GM12892 (cell line): ENCODE data around the gene HECTD4.

ENCODE experiments used
- POLR2A ChIP-seq: IDR thresholded peaks from 2 replicates; pipeline ENCODE4 v1.6.1; 2011; ENCODE audit warnings: low read depth, low read length, control low read depth
- POLR2AphosphoS5 ChIP-seq: IDR thresholded peaks from 2 replicates; pipeline ENCODE4 v1.6.1; 2011; ENCODE audit warnings: low read depth, low read length, control low read depth

GRCh38 chr12:112194601-112195247 is 187.5 kb downstream of the HECTD4 start:
- TF ChIP-seq POLR2A (no peak), POLR2AphosphoS5 (no peak)
